ENCODE results near the gene HIPK2.

The HIPK2 gene

GRCh38 chr7:139658296-139658695 is 119.5 kb downstream of the HIPK2 start:
- DNase-seq (ENCODE audit: extremely low read depth in 1 of 2, low read depth in 1 of 2), result no peak

DNA sequence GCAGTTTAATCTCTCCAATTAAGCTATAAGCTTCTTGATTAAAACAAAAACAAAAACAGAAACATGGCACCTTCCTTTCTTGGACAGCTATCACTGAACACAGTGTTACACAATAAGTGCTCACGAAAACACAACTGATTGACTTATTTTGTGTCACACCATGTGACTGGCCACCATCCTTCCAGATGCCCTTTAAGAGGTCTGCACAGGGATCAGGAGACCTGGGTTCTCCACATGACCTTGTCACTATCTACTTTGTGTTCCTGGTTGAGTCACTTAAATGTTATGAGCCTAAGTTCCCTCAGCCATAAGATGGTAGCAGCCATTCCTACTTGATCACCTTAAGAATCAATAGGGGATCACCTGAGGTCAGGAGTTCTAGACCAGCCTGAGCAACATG is 120.1 kb downstream of the HIPK2 start:
- DNase-seq (ENCODE audit: extremely low read depth in 1 of 2, low read depth in 1 of 2), result no peak

GRCh38 chr7:139656387-139656786 is 121.4 kb downstream of the HIPK2 start:
- no peak for DNase-seq (ENCODE audit: extremely low read depth in 1 of 2, low read depth in 1 of 2)

DNA sequence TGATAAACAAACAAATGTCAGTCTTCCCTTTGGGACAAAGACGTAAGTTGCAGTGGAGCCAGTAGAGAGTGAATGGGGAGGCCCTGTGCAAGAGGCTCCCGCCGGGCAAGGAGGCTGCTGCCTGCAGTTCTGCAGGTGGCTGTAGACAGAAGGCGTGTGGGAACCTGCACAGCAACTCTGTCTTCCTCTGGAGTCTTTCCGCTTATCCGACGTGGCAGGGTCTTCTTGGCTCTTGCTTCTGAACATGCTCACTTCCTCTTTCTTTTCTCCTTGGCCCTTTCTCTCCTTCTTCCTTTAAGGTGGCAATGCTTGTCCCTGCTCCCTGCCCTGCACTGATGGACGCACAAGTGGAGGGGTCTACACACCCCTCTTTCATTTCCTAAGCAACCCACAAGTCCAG is 122.5 kb downstream of the HIPK2 start:
- no peak for DNase-seq (ENCODE audit: extremely low read depth in 1 of 2, low read depth in 1 of 2)

DNA sequence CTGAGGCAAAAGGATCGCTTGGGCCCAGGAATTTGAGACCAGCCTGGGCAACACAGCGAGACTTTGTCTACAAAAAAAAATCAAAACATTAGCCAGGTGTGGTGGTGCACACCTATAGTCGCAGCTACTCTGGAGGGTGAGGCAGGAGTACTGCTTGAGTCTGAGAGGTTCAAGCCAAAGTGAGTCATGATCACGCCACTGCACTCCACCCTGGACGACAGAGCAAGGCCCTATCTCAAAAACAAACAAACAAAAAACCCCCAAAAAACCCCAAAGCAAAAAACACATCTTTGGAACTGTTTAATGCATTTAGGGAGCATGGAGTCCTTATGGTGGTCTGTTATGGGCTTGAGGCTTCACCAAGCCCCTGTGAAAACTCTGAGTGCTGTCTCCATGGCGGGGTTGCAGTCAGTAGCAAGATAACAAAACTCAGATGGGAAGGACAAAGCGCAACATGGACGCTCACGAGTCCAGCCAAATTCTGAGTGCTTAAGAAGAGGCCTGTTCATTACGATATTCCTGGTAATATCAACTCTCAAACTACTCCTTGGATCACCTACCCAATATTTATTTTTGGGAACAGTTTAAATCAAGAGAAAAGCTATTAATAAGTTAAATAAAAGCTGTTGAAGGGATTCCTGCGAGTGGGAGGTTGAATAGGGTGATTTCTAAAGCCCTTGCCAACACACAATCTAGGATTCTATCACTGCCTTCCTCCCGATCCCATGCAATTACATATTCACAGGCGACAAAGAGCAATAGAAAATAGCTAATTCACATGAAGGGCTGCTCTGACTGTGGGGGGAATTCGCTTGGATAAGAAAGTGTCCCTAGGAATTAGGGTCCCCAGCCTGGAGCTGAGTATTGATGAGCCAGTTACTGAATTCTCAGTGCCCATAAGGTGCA is 123.3 kb downstream of the HIPK2 start:
- no peak for DNase-seq (ENCODE audit: extremely low read depth in 1 of 2, low read depth in 1 of 2)

DNA sequence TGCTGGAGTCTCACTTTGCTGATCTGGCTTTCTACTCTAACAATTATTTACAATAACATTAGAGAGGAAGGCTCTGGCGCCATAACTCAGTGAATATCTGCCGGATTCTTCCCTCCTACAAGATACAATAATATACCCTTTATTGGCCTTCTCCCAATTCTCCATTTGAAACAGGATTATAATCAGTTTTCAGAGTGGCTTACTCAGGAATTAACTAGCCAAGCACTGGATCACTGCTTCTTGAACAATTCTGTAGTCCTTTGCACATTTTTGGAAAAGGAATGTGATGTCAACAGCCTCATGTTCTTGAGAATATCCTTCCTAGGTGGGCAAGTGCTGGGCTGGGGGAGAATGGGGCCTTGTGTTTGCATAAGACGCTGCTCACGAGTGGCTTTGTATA is 125.9 kb downstream of the HIPK2 start:
- no peak for DNase-seq (ENCODE audit: extremely low read depth in 1 of 2, low read depth in 1 of 2)

- no peak for DNase-seq (ENCODE audit: extremely low read depth in 1 of 2, low read depth in 1 of 2)
These were observed 126.5 kb downstream of the HIPK2 start for GRCh38 chr7:139651308-139651707.

GRCh38 chr7:139650429-139651100 is 127.2 kb downstream of the HIPK2 start:
- no peak for DNase-seq (ENCODE audit: extremely low read depth in 1 of 2, low read depth in 1 of 2)

- no peak for DNase-seq (ENCODE audit: extremely low read depth in 1 of 2, low read depth in 1 of 2)
These were observed 128.8 kb downstream of the HIPK2 start for GRCh38 chr7:139648941-139649425.

GRCh38 chr7:139648391-139648861 is 129.4 kb downstream of the HIPK2 start:
- no peak for DNase-seq (ENCODE audit: extremely low read depth in 1 of 2, low read depth in 1 of 2)

DNA sequence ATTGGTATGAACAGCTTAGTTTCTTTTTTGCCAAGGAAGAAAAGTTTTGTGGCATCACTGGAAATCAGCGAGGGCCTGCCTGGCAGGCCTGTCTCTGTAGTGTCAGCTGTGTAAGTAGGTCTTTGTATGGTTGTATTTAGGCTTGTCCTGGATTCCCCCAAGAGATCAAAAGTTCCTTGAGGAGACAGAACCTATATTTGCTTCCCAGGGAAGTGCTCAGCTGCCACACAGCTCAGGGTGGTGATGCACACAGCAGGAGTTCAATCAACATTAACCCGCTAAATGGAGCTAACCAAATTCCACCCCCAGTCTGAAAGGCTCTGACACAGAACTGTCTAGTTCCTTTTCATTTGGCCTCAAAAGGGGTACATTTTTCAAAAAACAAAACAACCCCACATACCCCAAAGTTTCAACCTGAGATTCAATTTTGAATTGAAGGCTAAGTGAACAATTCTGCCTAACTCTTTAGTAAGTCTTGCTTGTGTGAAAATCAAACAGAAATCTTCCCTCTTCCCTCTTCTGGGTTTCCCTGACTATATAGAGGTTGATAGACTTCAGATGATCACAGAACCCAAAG is 129.9 kb downstream of the HIPK2 start:
- no peak for DNase-seq (ENCODE audit: extremely low read depth in 1 of 2, low read depth in 1 of 2)

DNA sequence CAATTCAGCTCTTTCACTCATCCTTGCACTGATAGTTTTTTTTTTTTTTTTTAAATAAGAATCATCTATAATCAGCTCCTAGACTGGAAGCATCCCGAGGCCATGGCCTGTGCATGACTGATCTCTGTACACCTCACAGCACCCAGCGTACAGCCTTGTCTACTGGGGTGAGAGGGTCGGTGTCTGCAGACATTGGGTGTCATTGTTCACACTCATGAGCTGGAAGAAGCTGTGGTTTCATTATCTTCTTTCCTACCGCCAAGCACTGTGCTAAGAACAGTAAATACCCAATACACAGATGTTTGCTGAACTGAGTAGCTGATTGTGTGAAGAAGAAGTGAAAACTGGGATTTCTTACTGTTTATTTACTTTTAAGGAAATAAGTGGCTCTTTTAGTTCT is 130.7 kb downstream of the HIPK2 start:
- no peak for DNase-seq (ENCODE audit: extremely low read depth in 1 of 2, low read depth in 1 of 2)

DNA sequence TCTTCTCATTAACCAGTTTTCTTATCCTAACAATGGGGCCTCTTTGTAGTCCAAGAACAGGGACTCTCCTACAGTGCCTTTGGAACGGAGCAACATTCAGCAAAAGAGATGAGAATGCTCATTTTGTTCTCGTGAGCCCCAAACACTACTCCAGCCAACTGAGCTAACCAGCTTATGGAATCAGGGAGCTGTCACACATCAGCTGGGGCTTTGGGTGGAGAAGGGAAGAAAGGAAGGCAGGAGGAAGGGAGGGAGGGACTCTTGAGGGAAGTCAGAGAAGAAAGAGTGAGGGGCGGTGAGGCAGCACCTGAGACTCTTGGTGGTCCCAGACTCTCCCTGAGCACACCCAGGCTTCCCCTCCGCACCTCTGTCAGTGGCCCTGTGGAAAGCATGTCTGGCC is 131.2 kb downstream of the HIPK2 start:
- DNase-seq (ENCODE audit: extremely low read depth in 1 of 2, low read depth in 1 of 2), result no peak

GRCh38 chr7:139645572-139646523 is 131.9 kb downstream of the HIPK2 start:
- peak; percentile 62 to 72 for DNase-seq (ENCODE audit: extremely low read depth in 1 of 2, low read depth in 1 of 2)

GRCh38 chr7:139643951-139644585 is 133.7 kb downstream of the HIPK2 start:
- DNase-seq (ENCODE audit: extremely low read depth in 1 of 2, low read depth in 1 of 2), result no peak

DNA sequence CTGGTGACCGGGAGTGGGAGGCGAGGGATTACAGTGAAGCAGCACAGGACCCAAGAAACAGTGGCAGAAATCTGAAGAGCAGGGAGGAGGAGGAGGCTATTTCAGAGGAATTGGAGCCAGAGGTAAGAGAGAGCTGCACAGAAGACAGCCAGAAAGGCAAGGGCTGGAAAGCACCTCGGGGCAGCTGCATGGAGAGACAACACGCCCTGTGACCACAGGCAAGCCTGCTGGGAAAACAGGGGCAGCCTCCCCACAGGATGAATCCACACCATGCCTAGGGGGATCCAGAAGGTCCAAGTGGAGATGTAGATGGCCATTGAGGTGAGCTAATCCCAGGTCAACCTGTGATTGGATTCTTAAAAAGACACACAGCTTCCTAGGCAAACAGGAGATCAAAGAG is 135.5 kb downstream of the HIPK2 start:
- DNase-seq (ENCODE audit: extremely low read depth in 1 of 2, low read depth in 1 of 2), result no peak

GRCh38 chr7:139641337-139641992 is 136.3 kb downstream of the HIPK2 start:
- no peak for DNase-seq (ENCODE audit: extremely low read depth in 1 of 2, low read depth in 1 of 2)

GRCh38 chr7:139640681-139641080 is 137.1 kb downstream of the HIPK2 start:
- no peak for DNase-seq (ENCODE audit: extremely low read depth in 1 of 2, low read depth in 1 of 2)

GRCh38 chr7:139639563-139639962 is 138.2 kb downstream of the HIPK2 start:
- no peak for DNase-seq (ENCODE audit: extremely low read depth in 1 of 2, low read depth in 1 of 2)
